HCEC 1CT (cell line): ENCODE results near the gene ABCC9.

Experiments used
- DNase-seq: peaks from one replicate; pipeline ENCODE4 v3.0.0-alpha.2; 2017

The ABCC9 gene

DNA sequence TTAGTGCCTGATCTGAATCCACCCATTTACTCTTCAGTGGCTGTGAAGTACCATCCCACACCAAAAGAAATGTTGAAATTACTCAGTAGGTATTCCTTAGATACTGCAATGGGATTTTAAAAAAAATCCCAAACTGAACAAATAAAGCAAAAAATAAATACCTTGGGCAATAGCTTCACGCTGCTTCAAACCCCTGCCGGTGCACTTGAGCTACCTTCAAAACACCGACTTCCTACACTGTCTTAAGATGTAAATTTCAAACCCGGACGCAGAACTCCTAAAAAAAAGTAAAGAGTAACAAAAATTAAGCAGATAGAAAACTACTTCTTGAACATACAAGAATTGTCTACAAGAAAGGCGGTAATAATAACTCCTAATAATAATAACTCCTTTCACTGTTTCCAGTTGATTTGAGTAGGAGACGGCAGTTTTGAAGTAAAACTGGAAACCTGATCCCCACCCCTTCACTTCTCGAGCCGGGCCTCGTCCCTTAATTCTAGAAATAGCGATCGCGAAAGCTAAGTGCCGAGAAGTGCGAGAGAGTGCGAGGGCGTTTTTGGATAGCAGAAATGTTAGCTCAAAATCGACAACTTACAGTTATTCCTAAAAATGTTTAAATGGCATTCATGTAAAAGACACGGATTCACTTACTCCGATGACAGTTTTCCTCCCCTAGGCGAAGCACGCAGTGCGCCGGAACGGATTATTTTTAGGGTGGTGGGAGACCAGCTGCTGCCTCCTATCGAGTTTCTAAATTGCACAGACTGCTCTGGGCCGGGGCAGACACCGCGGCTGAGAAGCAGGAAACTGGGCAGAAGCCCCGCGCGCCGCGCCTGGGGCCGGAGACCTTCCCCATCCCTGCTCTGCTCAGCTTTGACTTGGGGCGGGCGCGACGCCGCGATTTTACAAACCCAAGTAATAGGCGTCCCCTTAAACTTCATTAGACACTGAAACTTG lies at the start of gene ABCC9:
Gene ABCC9 (minus strand): TSS at position 878 of the 957 bp plus-strand sequence. CDS start 4,752 bp downstream, outside the sequence.
- DNase-seq = peak; percentile 38

DNA sequence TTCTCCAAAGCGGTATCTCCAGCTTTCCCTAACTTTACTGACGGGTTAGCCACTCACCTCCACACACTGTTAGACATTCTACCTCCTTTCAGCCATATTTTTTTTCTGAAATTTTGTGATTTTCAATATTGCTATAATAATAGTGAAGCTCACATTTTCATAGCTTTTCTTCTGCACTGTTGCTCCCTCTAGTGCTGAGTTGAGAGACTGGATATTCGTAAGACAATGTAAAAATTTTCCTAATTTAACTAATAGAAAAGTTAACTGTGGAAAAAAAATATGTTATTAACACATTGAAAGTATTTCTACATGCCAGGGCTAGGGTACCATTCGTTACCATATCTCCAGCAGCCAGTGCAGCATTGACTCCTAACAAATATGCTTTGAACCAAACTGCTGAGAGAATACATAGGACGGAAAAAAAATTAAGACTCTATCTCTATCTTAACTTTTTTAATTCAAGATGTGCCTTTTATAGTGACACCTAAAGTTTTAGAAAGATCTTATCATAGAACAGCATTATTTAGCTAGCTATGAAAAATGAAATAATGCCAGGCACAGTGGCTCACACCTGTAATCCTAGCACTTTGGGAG lies 48.7 kb upstream of the ABCC9 start:
- DNase-seq = peak; percentile 53

DNA sequence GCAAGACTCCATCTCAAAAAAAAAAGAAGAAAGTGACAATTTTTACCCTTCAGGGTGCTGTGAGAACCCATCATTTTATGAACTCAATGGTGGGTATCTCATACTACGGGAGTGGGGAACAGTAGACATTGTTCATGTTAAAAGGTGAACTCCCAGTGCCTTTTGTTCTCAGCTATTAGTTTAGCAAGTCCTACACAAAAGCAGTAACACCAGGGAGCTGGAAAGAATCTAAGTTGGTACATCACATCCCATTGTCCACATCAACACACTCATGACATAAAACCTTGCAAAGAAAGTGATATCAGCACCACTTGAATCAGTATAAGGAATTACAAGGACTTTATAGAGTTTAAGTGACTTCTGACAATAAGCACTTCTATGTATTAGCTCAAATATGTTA lies 47.4 kb upstream of the ABCC9 start:
- DNase-seq = no peak

DNA sequence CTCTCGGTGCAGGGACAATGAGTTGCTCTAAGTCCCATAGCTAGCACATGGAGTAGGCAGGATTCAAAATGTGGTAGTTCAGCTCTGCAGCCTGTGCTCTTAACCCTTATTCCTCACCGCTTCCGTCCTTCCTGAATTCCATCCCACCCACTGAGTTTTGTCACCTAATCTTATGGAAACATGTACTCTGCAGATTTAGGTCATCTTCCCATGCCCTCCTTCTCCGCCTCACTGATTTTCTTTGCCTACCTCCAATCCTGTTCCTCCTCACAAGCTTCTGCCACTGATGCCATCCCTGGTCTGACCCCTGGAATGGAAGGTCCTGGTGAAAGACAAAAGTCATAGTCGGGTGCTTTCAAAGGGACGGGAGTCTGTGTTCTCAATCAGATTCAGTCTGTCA lies 46.5 kb upstream of the ABCC9 start:
- DNase-seq = no peak

DNA sequence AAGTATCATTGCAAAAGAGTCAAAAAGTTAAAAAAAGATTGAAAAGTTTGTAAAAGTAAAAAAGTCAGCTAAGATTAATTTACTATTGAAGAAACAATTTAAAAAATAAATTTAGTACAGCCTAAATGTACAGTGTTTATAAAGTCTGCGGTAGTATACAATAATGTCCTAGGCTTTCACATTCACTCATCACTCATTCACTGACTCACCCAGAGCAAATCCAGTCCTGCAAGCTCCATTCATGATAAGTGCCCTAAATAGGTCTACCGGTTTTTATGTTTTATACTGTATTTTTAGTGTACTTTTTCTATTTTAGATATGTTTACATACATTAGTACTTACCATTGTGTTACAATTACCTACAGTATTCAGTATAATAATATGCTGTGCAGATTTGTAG lies 43.9 kb upstream of the ABCC9 start:
- DNase-seq = peak; percentile 55

DNA sequence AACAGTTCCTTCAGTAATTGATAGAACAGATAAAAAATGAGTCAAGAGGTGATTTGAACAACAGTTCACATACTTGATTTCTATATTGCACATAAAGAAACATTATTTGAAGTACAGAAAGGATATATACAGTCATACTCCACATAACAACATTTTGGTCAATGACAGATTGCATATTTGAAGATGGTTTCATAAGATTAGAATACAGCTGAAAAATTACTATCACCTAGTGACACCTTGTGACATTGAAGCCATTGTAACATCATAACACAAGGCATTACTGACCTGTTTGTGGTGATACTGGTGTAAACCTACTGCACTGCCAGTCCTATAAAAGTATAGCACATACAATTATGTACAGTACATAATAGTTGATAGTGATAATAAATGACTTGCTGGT lies 43.1 kb upstream of the ABCC9 start:
- no peak for DNase-seq

DNA sequence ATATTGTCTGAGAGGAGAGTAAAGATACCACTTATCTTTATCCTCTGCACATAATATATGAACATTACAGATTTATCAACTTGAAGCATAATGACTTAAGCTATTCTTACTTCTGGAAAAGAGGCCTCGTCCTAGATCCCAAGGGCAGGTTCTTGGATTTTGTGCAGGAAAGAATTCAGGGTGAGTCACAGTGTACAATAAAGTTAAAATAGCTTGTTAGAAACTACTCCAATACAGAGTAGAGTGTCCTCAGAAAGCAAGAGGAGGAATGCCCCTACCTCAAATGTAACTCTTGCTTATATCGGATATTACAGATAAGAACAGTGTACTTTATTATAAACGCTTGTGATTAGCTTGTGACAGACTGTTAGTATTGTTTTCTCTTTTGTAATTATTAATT lies 41.9 kb upstream of the ABCC9 start:
- no peak for DNase-seq

DNA sequence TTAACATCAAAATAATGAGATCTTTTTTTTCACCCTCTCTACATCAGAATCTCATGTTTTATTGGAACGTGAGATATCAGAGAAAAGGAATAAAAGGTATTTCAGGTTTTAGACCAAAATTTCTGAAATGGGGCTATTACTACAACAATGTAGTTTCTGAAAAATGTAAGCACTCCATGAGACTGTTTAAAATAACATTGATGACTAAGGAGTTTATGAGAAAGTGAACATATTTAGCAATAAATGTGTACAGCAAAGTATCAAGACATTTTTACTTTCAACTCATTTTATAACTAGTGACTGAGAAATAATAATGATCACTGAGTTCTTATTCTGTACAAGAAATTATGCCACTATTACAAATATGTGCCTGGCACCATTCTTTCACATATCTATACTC lies 39.3 kb upstream of the ABCC9 start:
- peak; percentile 27 for DNase-seq

DNA sequence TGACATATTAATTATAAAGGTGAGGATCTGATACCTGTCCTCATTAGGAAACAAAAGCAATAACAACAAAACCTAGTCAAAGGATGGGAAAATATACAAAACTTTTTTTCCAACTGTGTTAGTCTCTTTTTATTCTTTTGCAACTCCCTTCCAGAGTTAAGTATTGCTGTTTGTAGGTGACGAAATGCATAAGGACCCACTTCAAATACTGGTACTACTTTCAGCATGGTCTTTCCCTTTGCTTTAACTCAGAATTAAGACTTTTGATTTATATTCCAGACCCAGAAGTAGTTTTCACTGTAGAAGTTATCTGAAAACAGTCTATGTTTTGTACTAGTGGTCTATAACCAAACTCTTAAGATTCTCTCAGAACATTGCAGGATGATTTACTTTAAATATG lies 34.1 kb upstream of the ABCC9 start:
- no peak for DNase-seq

DNA sequence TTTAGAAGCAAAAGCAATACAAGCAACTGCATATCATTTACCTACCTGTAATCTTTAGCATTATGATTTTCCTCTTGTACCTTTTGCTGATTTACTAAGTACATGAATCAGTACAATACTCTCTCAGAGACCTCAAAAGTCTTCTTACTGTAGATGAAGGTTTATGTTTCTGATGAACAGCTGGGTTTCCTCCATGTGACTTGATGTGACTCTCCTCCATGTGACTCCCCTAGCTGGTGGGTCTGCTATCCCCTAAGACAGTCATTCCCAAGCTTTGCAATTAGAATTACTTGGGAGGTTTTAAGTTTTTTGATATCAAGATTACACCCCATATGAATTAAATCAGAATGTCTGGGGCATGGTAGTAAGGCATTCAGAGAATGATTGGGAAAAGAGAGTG lies 32.0 kb upstream of the ABCC9 start:
- DNase-seq = no peak

DNA sequence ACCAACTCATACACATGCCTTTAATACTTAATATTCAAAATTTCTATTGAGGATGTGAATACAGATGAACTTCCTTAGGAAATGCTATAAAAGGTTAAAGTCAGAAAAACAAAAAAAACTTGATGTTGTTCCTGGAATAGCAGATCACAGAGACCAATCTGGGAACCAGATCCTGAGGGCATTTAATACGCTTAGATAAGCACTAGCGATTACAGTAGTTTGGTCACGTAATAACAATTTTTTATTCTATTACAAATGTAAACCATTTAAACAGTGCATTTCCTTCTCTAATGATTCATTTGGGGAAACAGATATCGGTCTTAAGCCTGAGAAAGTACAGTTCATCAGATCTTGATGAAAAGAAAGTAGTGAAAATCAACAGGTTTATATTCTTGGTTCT lies 30.8 kb upstream of the ABCC9 start:
- no peak for DNase-seq

DNA sequence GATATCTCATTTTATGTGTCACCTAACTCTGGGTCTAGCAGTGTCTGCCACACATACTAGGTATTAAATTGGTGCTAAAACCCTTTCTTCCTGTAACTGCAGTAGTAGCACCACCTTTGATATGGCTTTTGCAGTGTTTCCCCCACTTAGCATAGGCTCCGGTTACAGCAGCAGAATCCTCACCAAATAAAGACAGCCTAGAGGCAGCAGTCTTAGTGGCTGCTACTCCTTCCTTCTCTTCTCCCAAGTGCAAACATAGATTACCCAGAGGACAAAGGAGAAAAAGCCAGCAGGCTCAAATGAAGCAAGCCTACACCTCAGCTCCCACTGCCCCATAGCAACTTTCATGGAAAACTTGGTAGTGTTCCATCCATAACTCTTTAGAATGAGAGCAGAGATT lies 30.1 kb upstream of the ABCC9 start:
- no peak for DNase-seq

DNA sequence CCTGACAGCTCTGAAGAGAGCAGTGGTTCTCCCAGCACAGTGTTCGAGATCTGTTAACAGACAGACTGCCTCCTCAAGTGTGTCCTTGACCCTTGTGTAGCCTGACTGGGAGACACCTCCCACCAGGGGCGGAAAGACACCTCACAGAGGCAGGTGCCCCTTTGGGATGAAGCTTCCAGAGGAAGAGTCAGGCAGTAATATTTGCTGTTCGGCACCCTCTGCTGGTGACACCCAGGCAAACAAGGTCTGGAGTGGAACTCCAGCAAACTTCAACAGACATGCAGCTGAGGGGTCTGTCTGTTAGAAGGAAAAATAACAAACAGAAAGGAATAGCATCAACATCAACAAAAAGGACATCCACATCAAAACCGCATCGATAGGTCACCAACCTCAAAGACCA lies 21.6 kb upstream of the ABCC9 start:
- DNase-seq = no peak

DNA sequence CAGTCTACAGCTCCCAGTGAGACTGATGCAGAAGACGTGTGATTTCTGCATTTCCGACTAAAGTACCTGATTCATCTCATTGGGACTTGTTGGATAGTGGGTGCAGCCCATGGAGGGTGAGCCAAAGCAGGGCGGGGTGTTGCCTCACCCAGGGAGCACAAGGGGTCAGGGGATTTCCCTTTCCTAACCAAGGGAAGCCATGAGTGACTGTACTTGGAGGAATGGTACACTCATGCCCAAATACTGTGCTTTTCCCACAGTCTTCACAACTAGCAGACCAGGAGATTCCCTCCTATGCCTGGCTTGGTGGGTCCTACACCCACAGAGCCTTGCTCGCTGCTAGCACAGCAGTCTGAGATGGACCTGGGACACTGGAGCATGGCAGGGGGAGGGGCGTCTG lies 21.0 kb upstream of the ABCC9 start:
- DNase-seq = peak; percentile 75

DNA sequence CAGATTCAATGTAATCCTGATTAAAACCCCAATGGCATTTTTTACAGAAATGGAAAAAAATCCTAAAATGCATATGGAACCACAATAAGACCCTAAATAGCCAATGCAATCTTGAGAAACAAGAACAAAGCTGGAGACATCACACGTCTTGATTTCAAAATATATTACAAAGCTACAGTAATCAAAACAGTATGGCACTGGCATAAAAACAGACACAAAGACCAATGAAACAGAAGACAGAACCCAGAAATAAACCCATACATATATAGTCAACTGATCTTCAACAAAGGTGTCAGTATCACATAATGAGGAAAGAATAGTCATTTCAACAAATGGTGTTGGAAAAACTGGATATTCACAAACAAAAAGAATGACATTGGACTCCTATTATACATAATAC lies 9.4 kb upstream of the ABCC9 start:
- DNase-seq = no peak

DNA sequence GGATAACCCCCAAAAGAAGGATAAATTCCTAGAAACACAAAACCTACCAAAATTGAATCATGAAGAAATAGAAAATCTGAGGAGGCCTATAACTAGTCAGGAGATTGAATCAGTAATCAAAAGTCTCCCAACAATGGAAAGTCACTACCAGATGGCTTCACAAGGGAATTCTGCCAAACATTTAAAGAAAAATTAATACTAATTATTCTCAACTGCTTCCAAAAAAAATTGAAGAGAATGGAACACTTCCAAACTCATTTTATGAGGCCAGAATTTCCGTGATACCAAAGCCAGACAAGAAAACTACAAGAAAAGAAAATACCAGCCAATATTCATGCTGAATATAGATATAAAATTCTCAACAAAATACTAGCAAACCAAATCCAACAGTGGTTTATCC lies 7.8 kb upstream of the ABCC9 start:
- no peak for DNase-seq

DNA sequence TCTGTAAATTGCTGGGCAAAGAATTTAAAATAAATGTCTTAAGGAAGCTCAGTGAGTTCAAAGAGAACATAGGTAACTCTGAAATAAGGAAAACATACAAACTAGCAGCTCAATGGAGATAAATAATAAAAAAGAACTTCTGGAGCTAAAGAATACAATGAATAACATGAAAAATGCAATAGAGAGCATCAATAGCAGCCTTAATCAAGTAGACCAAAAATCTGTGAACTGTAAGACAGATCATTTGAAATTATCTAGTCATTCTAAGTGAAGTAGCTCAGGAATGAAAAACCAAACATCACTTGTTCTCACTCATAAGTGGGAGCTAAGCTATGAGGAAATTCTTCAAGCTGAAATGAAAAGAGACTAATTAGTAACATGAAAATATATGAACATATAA lies 5.8 kb upstream of the ABCC9 start:
- DNase-seq = no peak

DNA sequence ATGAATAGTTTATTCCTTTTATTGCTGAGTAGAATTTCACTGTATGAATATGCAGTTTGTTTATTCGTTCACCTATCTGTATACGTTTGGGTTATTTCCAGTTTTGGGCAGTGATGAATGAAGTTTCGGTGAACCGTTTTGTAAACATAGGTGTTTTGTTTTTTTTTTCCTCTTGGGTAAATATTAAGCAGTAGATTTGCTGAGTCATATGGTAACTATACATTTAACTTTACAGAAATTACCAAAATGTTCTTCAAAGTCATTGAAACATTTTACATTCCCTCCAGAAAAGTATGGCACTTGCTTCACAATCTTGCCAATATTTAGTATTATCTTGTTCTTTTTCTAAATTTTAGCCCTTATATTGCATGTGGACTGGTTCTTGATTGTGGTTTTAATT lies 3.8 kb upstream of the ABCC9 start:
- no peak for DNase-seq

DNA sequence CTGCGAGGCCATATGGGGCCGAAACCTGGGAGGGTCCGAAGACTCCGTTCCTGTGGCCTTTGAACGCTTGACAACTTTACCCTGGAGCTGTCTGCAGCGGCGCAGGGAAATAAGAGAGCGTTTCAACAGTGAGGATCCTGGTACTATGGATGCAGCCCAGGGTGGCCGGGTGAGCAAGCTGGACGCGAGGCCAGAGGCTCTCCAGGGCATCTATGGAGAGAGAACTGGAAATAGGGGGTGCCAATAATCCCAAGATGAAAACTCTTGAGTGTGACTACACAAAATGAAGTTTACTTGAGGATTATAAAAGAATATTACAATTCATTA lies 1.1 kb upstream of the ABCC9 start:
- DNase-seq = no peak

DNA sequence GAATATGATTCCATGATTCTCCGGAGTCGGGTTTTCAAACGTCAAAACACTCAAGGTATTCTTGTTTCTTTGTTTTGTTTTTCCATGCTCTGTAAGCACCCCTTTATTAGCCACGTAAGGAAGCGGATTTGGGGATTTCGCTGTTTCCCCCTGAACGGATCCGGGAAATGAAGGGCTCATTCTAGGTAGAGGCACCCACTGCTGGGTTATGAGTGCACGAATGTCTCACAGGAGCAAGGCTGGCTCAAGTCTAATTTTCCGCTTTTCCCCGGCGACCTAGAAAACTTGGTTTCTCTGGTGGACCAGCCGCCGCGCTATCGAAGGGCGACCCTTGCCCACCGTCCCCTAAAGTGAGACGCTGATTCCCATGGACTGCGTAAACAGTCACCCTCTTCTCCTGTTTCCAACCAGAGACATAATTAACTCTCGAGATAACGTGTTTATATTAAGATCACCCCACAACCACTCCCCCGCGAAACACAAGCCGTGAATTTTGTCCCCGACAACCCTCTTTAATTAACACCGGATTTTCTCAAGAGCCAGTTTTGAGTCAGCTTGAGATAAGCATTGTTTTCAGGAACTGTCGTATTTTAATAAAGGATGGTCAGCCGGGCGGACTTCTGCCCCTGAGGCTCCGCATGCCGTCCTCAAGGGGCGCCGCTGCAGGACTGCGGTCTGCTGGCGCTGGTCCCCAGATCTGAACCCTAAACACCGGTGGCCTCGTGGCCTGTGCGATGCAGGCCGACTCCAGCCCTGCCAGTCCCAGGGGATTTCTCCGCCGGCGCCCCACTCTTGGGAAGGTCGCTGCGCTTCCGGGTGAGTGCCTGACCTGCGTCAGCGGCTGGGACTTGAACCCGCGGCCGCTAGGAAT lies 515 bp upstream of the ABCC9 start:
- peak; percentile 47 for DNase-seq

DNA sequence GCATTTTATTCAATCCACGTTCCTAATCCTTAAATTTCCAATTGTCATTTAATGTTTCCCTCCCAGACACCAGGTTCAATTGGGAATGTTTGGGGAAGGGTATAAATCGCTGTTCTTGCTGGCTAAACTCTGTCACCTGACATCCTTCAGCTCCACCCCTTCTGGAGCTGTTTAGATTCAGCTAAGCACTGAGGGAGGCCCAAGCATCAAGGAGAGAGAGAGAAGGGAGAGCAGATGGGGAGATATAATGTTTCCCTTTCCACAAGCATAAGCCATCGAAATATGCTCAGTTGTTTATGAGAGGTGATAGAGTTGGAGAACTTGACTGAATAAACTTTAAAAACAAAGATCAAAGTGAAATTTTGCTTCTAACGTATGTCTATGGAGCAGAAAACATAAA lies 1.8 kb downstream of the ABCC9 start:
- DNase-seq = no peak

DNA sequence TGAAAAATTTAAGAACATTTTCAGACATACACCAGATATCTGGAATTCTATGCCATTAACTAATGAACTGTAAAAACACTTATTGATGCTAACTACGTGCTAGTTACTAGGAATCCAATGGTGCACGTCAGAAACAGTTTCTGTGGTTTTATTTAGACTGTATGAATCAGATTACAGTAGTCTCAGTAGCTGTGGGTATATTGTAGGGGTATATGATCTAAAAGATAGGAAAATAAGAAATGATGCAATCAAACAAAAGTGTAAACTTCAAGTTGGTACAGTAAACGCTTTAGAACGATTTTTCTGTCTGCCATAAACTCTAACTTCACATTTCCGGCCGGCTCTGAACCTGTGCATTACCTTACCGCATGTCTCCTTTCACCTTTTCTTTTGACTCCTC lies 2.3 kb downstream of the ABCC9 start:
- no peak for DNase-seq

DNA sequence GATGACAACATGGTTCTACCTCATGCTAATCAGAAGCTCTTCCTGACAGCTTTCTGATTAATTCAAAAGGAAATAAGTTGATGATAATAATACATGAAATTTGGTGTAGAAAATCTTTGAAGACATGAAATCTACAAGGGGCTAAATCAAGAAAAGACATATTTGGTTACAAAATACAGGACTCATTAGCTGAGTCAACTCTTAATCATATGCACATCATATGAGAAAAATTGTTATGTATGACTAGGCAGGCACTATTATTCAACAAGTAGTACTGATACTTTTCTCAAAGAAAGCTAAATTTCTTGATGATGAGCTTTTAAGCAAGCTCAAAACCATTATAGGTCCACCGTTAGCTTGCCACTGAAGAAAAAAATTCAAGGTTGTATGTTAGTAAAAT lies 7.1 kb downstream of the ABCC9 start:
- DNase-seq = peak; percentile 94

DNA sequence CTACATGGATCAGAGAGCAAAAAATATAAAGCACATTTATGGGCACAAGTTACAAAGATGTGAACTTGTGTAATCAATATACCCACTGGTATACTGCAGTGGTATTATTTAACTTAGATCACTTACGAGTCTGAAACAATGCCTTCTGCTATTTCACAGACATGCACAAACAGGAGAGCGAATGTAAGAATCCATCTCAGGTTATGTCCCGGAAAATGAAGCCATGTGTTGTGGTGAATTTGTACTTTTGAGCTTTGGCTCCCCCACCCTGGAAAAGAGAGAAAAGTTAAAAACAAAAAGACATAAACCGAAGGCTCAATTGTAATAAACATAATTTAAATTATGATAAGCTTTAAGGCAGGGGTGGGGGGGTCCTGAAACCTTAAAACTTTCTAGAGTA lies 7.6 kb downstream of the ABCC9 start:
- peak; percentile 47 for DNase-seq
